Right ventricle myocardium inferior (tissue), 1 donor: Measurements from ENCODE around the gene DGKD. TPM values are rescaled to one million over a fixed set of nuclear protein-coding genes. Genes with fewer than 3 reads are reported as not detected.
A peak's percentile ranks its signal among the peaks of the same experiment; 100 is the strongest.

Experiments used
- ATAC-seq: fragments of 200-7000 bp; cut with Tn5 transposase; one replicate; pipeline ENCODE4 v1.9.1; 2020; ENCODE audit warnings: mild to moderate bottlenecking, moderate library complexity
- DNase-seq: peaks from one replicate; pipeline ENCODE4 v3.0.0; 2021; ENCODE audit errors: missing footprints
- intact Hi-C: fragments of 100-400 bp; cut with DNase I; formaldehyde crosslinking; loops from one replicate; pipeline ENCODE4 v1.11.0; 2022
- total RNA-seq: library from RNA; stranded (reverse); fragmentation: NEBNext Ultra II Directional; extraction: Animal tissue kit (Norgen Biotek cat#: 25700); gene quantifications from one replicate; pipeline ENCODE4 v1.2.1, GENCODE V29; 2021
- donor health status: DM: no; HTN: yes; CAD: no; lungs with severe emphysema.

DGKD gene
- total RNA-seq, 1 donor from 2014 or later: 29.2 TPM

- intact Hi-C loops: no loop called here
- DNase-seq (no peak), ATAC-seq (no peak)
These were observed 61.9 kb downstream of the DGKD start for GRCh38 chr2:233416199-233416598.

GRCh38 chr2:233416706-233417105, 62.4 kb downstream of the DGKD start:
- intact Hi-C loops: no loop called here
- DNase-seq: no peak
- ATAC-seq: no peak

GRCh38 chr2:233417282-233417681, 63.0 kb downstream of the DGKD start:
- intact Hi-C loops: no loop called here
- no peak for DNase-seq
- ATAC-seq: no peak

- ATAC-seq: no peak
- intact Hi-C loops: no loop called here
- DNase-seq: no peak
These were observed 63.9 kb downstream of the DGKD start for GRCh38 chr2:233418052-233418760.

GRCh38 chr2:233418761-233419546, 64.7 kb downstream of the DGKD start:
- intact Hi-C loops: no loop called here
- ATAC-seq: peak; percentile 88
- no peak for DNase-seq

GRCh38 chr2:233419602-233420391, 65.5 kb downstream of the DGKD start:
- intact Hi-C loops: no loop called here
- DNase-seq (no peak), ATAC-seq (peak; percentile 37)

- DNase-seq (no peak), ATAC-seq (no peak)
- intact Hi-C loops: no loop called here
These were observed 67.0 kb downstream of the DGKD start for GRCh38 chr2:233421091-233421816.

GRCh38 chr2:233422050-233422639, 67.9 kb downstream of the DGKD start:
- ATAC-seq (no peak), DNase-seq (no peak)
- intact Hi-C loops: no loop called here

- no peak for DNase-seq
- ATAC-seq: no peak
- intact Hi-C loops: no loop called here
These were observed 68.6 kb downstream of the DGKD start for GRCh38 chr2:233422649-233423551.

- no peak for ATAC-seq
- intact Hi-C loops: no loop called here
These were observed 69.2 kb downstream of the DGKD start for GRCh38 chr2:233423552-233423860.

GRCh38 chr2:233424154-233424951, 70.1 kb downstream of the DGKD start:
- DNase-seq: no peak

More at GRCh38 chr2:233423552-233423860, 69.2 kb downstream of the DGKD start:
- no peak for DNase-seq

GRCh38 chr2:233426619-233427342, 72.5 kb downstream of the DGKD start:
- intact Hi-C loops: no loop called here
- ATAC-seq: no peak
- DNase-seq: no peak

More at GRCh38 chr2:233424154-233424951, 70.1 kb downstream of the DGKD start:
- intact Hi-C loops: no loop called here
- peak; percentile 80 for ATAC-seq

- DNase-seq: no peak
- ATAC-seq: no peak
- intact Hi-C loops: no loop called here
These were observed 73.7 kb downstream of the DGKD start for GRCh38 chr2:233428008-233428407.

- ATAC-seq (no peak), DNase-seq (no peak)
- intact Hi-C loops: no loop called here
These were observed 74.1 kb downstream of the DGKD start for GRCh38 chr2:233428438-233428837.

GRCh38 chr2:233429175-233429897, 75.0 kb downstream of the DGKD start:
- ATAC-seq (peak; percentile 61), DNase-seq (no peak)
- intact Hi-C loops: no loop called here

GRCh38 chr2:233430081-233430480, 75.8 kb downstream of the DGKD start:
- intact Hi-C loops: no loop called here
- DNase-seq: no peak
- no peak for ATAC-seq
